ENCODE measurements around the gene NELL2. TPM values are rescaled to one million over a fixed set of nuclear protein-coding genes. Genes with fewer than 3 reads are reported as not detected.

NELL2 gene
- total RNA-seq, 1 donor from 2014 or later, result 2.1 TPM

- H3K27ac Mint-ChIP-seq, result no peak overlapping the region
- no peak for DNase-seq (ENCODE audit: low spot score in 2 of 2, unreplicated experiment in 2 of 2)
- H3K4me3 Mint-ChIP-seq, result no peak overlapping the region
- TF ChIP-seq CTCF (IDR thresholded peaks at IDR 0.05; ENCODE audit: unreplicated experiment), result no peak
- no peaks in the 10 kb centered on the region for H3K27me3 Mint-ChIP-seq (ENCODE audit: low read depth)
- H3K9me3 Mint-ChIP-seq, result no peaks in the 10 kb centered on the region
- H3K4me1 Mint-ChIP-seq, result no peaks in the 10 kb centered on the region
- no peaks in the 10 kb centered on the region for H3K36me3 Mint-ChIP-seq
These were observed 305.0 kb downstream of the NELL2 start for GRCh38 chr12:44571006-44571550.

- Mint-ChIP-seq H3K27ac (no peak overlapping the region), H3K4me3 (no peak overlapping the region), H3K4me1 (no peaks in the 10 kb centered on the region), H3K27me3 (ENCODE audit: low read depth) (peaks cover under 1% of the 10 kb centered on the region), H3K9me3 (no peaks in the 10 kb centered on the region), H3K36me3 (no peaks in the 10 kb centered on the region)
- TF ChIP-seq CTCF (IDR thresholded peaks at IDR 0.05; ENCODE audit: unreplicated experiment), result no peak
- DNase-seq (ENCODE audit: low spot score in 2 of 2, unreplicated experiment in 2 of 2), result no peak
These were observed 306.0 kb downstream of the NELL2 start for GRCh38 chr12:44570036-44570583.

GRCh38 chr12:44565163-44565562, 311.0 kb downstream of the NELL2 start:
- Mint-ChIP-seq H3K36me3 (no peaks in the 10 kb centered on the region), H3K27me3 (ENCODE audit: low read depth) (peaks cover 6% of the 10 kb centered on the region), H3K4me1 (no peaks in the 10 kb centered on the region), H3K9me3 (peaks cover 12% of the 10 kb centered on the region), H3K27ac (no peak overlapping the region), H3K4me3 (no peak overlapping the region)
- no peak for DNase-seq (ENCODE audit: low spot score in 2 of 2, unreplicated experiment in 2 of 2)
- TF ChIP-seq CTCF (IDR thresholded peaks at IDR 0.05; ENCODE audit: unreplicated experiment), result no peak

GRCh38 chr12:44563486-44563885, 312.6 kb downstream of the NELL2 start:
- Mint-ChIP-seq H3K4me3 (no peak overlapping the region), H3K9me3 (peaks cover 18% of the 10 kb centered on the region), H3K4me1 (no peaks in the 10 kb centered on the region), H3K27ac (no peak overlapping the region), H3K36me3 (no peaks in the 10 kb centered on the region), H3K27me3 (ENCODE audit: low read depth) (peaks cover 15% of the 10 kb centered on the region)
- no peak for DNase-seq (ENCODE audit: low spot score in 2 of 2, unreplicated experiment in 2 of 2)
- TF ChIP-seq CTCF (IDR thresholded peaks at IDR 0.05; ENCODE audit: unreplicated experiment), result no peak

GRCh38 chr12:44558340-44559100, 317.6 kb downstream of the NELL2 start:
- Mint-ChIP-seq H3K27me3 (ENCODE audit: low read depth) (peaks cover 27% of the 10 kb centered on the region), H3K9me3 (peaks cover 26% of the 10 kb centered on the region), H3K27ac (no peak overlapping the region), H3K4me3 (no peak overlapping the region), H3K36me3 (no peaks in the 10 kb centered on the region), H3K4me1 (no peaks in the 10 kb centered on the region)
- no peak for TF ChIP-seq CTCF (IDR thresholded peaks at IDR 0.05; ENCODE audit: unreplicated experiment)
- no peak for DNase-seq (ENCODE audit: low spot score in 2 of 2, unreplicated experiment in 2 of 2)

Measured in mesothelial cell of epicardium (in vitro differentiated cells).